ENCODE data around the gene EPB41. TPM values are rescaled to one million over a fixed set of nuclear protein-coding genes. Genes with fewer than 3 reads are reported as not detected.
"Not testable (repeated sequence)": the region's sequence is repeated elsewhere in the genome, so short reads cannot be mapped to it uniquely, and the experiment has no call there.

The EPB41 gene
- total RNA-seq, 3 donors from 2014 or later (not counting 1 experiment from before 2014, with no cell fraction given): 151 to 196 (median 172) TPM

- Mint-ChIP-seq H3K27ac (no peak overlapping the region), H3K9me3 (no peaks in the 10 kb centered on the region), H3K36me3 (no peaks in the 10 kb centered on the region), H3K27me3 (ENCODE audit: low read depth in 2 of 2) (no peaks in the 10 kb centered on the region), H3K4me3 (no peak overlapping the region), H3K4me1 (no peaks in the 10 kb centered on the region)
- H3K36me3 ChIP-seq (ENCODE audit: control insufficient read depth, insufficient read depth, low read length): peaks cover 40% of the 10 kb centered on the region
- 94% methylated on average over 1 of the region's 2 CpGs for WGBS (ENCODE audit: insufficient coverage)
- no peaks in the 10 kb centered on the region for H3K9me3 ChIP-seq (ENCODE audit: control insufficient read depth, insufficient read depth, low read length)
- DNase-seq (no peak), ATAC-seq (no peak)
- no peak for TF ChIP-seq CTCF (IDR thresholded peaks at IDR 0.05)
- no peaks in the 10 kb centered on the region for H3K27me3 ChIP-seq (ENCODE audit: control insufficient read depth, insufficient read depth, low read length)
- H3K4me3 ChIP-seq (ENCODE audit: low read length): no peak overlapping the region
- H3K4me1 ChIP-seq (ENCODE audit: control insufficient read depth, insufficient read depth, low read length): no peaks in the 10 kb centered on the region
- intact Hi-C loops (cut with micrococcal nuclease): no loop called here
- H3K27ac ChIP-seq (ENCODE audit: low read length): no peak overlapping the region
Observed at GRCh38 chr1:29077155-29077554, 162.8 kb downstream of the EPB41 start.

DNA sequence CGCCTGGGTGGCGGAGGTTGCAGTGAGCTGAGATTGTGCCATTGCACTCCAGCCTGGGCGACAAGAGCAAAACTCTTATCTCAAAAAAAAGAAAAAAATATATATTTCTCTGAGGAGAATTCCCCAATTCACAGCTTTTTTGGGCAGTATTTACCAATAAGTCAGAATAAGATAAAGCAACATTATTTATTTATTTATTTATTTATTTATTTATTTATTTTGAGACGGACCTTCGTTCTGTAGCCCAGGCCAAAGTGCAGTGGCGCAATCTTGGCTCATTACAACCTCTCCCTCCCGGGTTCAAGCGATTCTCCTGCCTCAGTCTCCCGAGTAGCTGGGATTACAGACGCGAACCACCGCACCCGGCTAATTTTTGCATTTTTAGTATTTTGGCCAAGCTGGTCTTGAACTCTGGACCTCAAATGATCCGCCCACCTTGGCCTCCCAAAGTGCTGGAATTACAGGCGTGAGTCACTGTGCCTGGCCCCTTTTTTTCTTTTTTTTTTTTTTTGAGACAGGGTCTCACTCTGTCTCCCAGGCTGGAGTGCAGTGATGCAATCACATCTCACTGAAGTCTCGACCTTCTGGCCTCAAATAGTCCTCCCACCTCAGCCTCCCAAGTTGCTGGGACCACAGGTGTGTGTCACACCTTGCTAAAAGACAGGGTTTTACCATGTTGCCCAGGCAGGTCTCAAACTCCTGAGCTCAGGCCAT, 165.7 kb downstream of the EPB41 start:
- H3K9me3 Mint-ChIP-seq; intact Hi-C loops (cut with micrococcal nuclease); ATAC-seq; H3K36me3 Mint-ChIP-seq; H3K4me3 ChIP-seq (ENCODE audit: low read length); H3K27ac ChIP-seq (ENCODE audit: low read length); H3K27ac Mint-ChIP-seq; H3K4me1 ChIP-seq (ENCODE audit: control insufficient read depth, insufficient read depth, low read length); H3K27me3 ChIP-seq (ENCODE audit: control insufficient read depth, insufficient read depth, low read length); H3K4me3 Mint-ChIP-seq; H3K9me3 ChIP-seq (ENCODE audit: control insufficient read depth, insufficient read depth, low read length); H3K27me3 Mint-ChIP-seq (ENCODE audit: low read depth in 2 of 2); H3K4me1 Mint-ChIP-seq; DNase-seq: not testable (repeated sequence)
- peaks cover 24% of the 10 kb centered on the region for H3K36me3 ChIP-seq (ENCODE audit: control insufficient read depth, insufficient read depth, low read length)
- WGBS (ENCODE audit: insufficient coverage): 89% methylated on average over 15 of the region's 16 CpGs

DNA sequence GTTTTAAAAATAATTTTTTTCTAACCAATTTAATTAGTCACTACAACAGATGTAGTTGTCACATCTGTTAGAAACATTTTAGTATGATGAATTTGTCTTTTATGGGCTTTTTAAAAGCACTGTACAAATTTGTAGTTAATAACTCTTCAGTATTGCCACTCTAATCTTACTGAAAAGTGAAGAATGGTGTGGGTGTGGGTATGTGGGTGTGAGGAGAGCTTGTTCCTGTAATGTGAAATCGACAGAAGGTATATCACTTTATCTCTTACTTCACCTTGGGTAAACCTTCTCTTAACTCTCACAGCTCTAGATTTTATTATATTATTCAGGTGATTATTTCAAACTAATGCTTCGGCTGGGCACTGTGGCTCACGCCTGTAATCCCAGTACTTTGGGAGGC, 166.8 kb downstream of the EPB41 start:
- no peaks in the 10 kb centered on the region for H3K27me3 Mint-ChIP-seq (ENCODE audit: low read depth in 2 of 2)
- Histone ChIP-seq H3K4me3 (ENCODE audit: low read length) (no peak overlapping the region), H3K4me1 (ENCODE audit: control insufficient read depth, insufficient read depth, low read length) (no peaks in the 10 kb centered on the region), H3K36me3 (ENCODE audit: control insufficient read depth, insufficient read depth, low read length) (peaks cover 18% of the 10 kb centered on the region), H3K27me3 (ENCODE audit: control insufficient read depth, insufficient read depth, low read length) (no peaks in the 10 kb centered on the region), H3K27ac (ENCODE audit: low read length) (no peak overlapping the region), H3K9me3 (ENCODE audit: control insufficient read depth, insufficient read depth, low read length) (no peaks in the 10 kb centered on the region)
- intact Hi-C loops (cut with micrococcal nuclease): no loop called here
- H3K36me3 Mint-ChIP-seq: no peaks in the 10 kb centered on the region
- no peak overlapping the region for H3K4me3 Mint-ChIP-seq
- 93% methylated on average over 2 of the region's 3 CpGs for WGBS (ENCODE audit: insufficient coverage)
- H3K9me3 Mint-ChIP-seq: no peaks in the 10 kb centered on the region
- ATAC-seq: no peak
- DNase-seq: no peak
- H3K4me1 Mint-ChIP-seq: no peaks in the 10 kb centered on the region
- peak overlapping the region in 1 of 2 donors; percentile 58 for H3K27ac Mint-ChIP-seq
- TF ChIP-seq CTCF (IDR thresholded peaks at IDR 0.05): no peak

DNA sequence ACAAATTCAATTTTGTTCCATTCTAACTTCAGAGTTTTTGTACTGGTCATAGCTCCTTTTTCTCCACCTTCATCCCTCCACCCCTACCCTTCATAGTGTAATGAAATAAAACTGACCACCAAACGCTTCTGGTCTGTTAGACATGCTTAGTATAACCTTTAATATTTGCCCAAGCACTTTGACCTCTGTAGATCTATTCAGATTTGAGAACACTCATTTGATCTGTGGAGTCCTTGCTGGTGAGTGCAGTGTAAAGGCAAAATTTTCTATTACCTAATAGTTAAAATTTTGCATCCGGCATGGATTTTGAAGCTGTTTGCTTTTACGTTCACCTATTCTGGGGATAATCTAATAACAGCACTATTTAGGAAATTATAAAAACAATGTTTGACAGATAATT, 168.2 kb downstream of the EPB41 start:
- Mint-ChIP-seq H3K36me3 (no peaks in the 10 kb centered on the region), H3K27ac (peak overlapping the region in 1 of 2 donors; percentile 19), H3K9me3 (no peaks in the 10 kb centered on the region), H3K4me3 (no peak overlapping the region), H3K27me3 (ENCODE audit: low read depth in 2 of 2) (no peaks in the 10 kb centered on the region), H3K4me1 (no peaks in the 10 kb centered on the region)
- H3K36me3 ChIP-seq (ENCODE audit: control insufficient read depth, insufficient read depth, low read length): peaks cover 10% of the 10 kb centered on the region
- no peak overlapping the region for H3K27ac ChIP-seq (ENCODE audit: low read length)
- DNase-seq: no peak
- ATAC-seq: no peak
- intact Hi-C loops (cut with micrococcal nuclease): no loop called here
- no peak overlapping the region for H3K4me3 ChIP-seq (ENCODE audit: low read length)
- no peaks in the 10 kb centered on the region for H3K9me3 ChIP-seq (ENCODE audit: control insufficient read depth, insufficient read depth, low read length)
- no peak for TF ChIP-seq CTCF (IDR thresholded peaks at IDR 0.05)
- H3K27me3 ChIP-seq (ENCODE audit: control insufficient read depth, insufficient read depth, low read length): no peaks in the 10 kb centered on the region
- H3K4me1 ChIP-seq (ENCODE audit: control insufficient read depth, insufficient read depth, low read length): no peaks in the 10 kb centered on the region
- 100% methylated on average over 1 of the region's 3 CpGs for WGBS (ENCODE audit: insufficient coverage)
